Mesodermal cell (in vitro differentiated cells): Measurements from ENCODE around the gene NECAB3. TPM values are rescaled to one million over a fixed set of nuclear protein-coding genes. Genes with fewer than 3 reads are reported as not detected.

Experiments
- H3K27ac ChIP-seq: 2 replicates; pipeline ENCODE4 v1.7.0; 2013; ENCODE audit warnings: mild to moderate bottlenecking, low read depth, low read length, moderate library complexity; ENCODE audit not compliant: severe bottlenecking
- H3K36me3 ChIP-seq: 2 replicates; pipeline ENCODE4 v1.7.1; 2013; ENCODE audit warnings: mild to moderate bottlenecking, low read length, moderate library complexity; ENCODE audit not compliant: control insufficient read depth, insufficient read depth
- H3K4me1 ChIP-seq: one replicate; pipeline ENCODE4 v1.7.1; 2013; ENCODE audit warnings: mild to moderate bottlenecking, low read length; ENCODE audit not compliant: insufficient read depth, control insufficient read depth, poor library complexity, severe bottlenecking
- H3K4me3 ChIP-seq: 2 replicates; pipeline ENCODE4 v1.7.0; 2013; ENCODE audit warnings: low read length, control low read depth, mild to moderate bottlenecking; ENCODE audit not compliant: insufficient read depth, poor library complexity, severe bottlenecking; ENCODE audit errors: extremely low read depth
- H3K9me3 ChIP-seq: 2 replicates; pipeline ENCODE4 v1.7.1; 2013; ENCODE audit warnings: mild to moderate bottlenecking, low read length, moderate library complexity; ENCODE audit not compliant: control insufficient read depth
- WGBS, 2 experiments: methylation state at CpG; one replicate each; pipeline ENCODE4 v1.1.5; 2013; ENCODE audit warnings: missing lambda C conversion rate in 2 of 2; ENCODE audit not compliant: insufficient coverage in 2 of 2; 5-methylcytosine and 5-hydroxymethylcytosine counted together
- polyA plus RNA-seq, 2 experiments: library from polyadenylated mRNA; stranded (reverse); fragments of 50-300 nt; gene quantifications; one replicate each; pipeline ENCODE4 v1.2.3, GENCODE V29; 2013

The NECAB3 gene
- polyA plus RNA-seq (2013, experiment 1 of 2), result 29.1 TPM
- polyA plus RNA-seq (2013, experiment 2 of 2), result 27.1 TPM

- H3K9me3 ChIP-seq, result no peaks in the 10 kb centered on the region
- H3K36me3 ChIP-seq, result peaks cover 66% of the 10 kb centered on the region
- peak within 1 kb of the TSS; percentile 59 for H3K27ac ChIP-seq
- peak within 1 kb of the TSS; percentile 69 for H3K4me3 ChIP-seq
- H3K4me1 ChIP-seq, result peaks cover 23% of the 10 kb centered on the region
- 3 to 4% methylated on average over 63 to 68 of the region's 73 CpGs for WGBS, 2 experiments
Measured at GRCh38 chr20:33674294-33675135, at the start of gene NECAB3. TSS of gene NECAB3 (minus strand) at chr20:33674428. CDS start at chr20:33674352, 76 bp downstream.

GRCh38 chr20:33721391-33722140 lies 47.3 kb upstream of the NECAB3 start:
- no peaks in the 10 kb centered on the region for H3K36me3 ChIP-seq
- no peak overlapping the region for H3K27ac ChIP-seq
- H3K9me3 ChIP-seq, result no peaks in the 10 kb centered on the region
- WGBS, 2 experiments, result 94 to 100% methylated on average over 6 to 10 of the region's 11 CpGs
- no peaks in the 10 kb centered on the region for H3K4me1 ChIP-seq
- H3K4me3 ChIP-seq, result no peak overlapping the region

- Histone ChIP-seq H3K4me1 (no peaks in the 10 kb centered on the region), H3K27ac (no peak within 1 kb of the TSS), H3K4me3 (peak within 1 kb of the TSS; percentile 33), H3K9me3 (no peaks in the 10 kb centered on the region), H3K36me3 (no peaks in the 10 kb centered on the region)
- WGBS, 2 experiments, result 51 to 70% methylated on average over 39 to 46 of the region's 46 CpGs
Measured at GRCh38 chr20:33719989-33720709, 45.9 kb upstream of the NECAB3 start, which contains the start of gene PXMP4. TSS of gene PXMP4 (minus strand) at chr20:33720310. CDS start at chr20:33720207, 103 bp downstream.

GRCh38 chr20:33719277-33719988 lies 45.2 kb upstream of the NECAB3 start:
- 85 to 87% methylated on average over 12 to 13 of the region's 13 CpGs for WGBS, 2 experiments
- H3K36me3 ChIP-seq, result no peaks in the 10 kb centered on the region
- peak overlapping the region; percentile 33 for H3K4me3 ChIP-seq
- no peaks in the 10 kb centered on the region for H3K4me1 ChIP-seq
- H3K27ac ChIP-seq, result no peak overlapping the region
- no peaks in the 10 kb centered on the region for H3K9me3 ChIP-seq

- no peak overlapping the region for H3K27ac ChIP-seq
- WGBS, 2 experiments, result 80% methylated on average over 1 of the region's 2 CpGs; no CpG with 5 or more reads in 1 of the 2 experiments
- no peaks in the 10 kb centered on the region for H3K36me3 ChIP-seq
- H3K9me3 ChIP-seq, result no peaks in the 10 kb centered on the region
- no peaks in the 10 kb centered on the region for H3K4me1 ChIP-seq
- H3K4me3 ChIP-seq, result no peak overlapping the region
Measured at GRCh38 chr20:33716498-33716897, 42.3 kb upstream of the NECAB3 start.

- Histone ChIP-seq H3K4me3 (no peak overlapping the region), H3K36me3 (no peaks in the 10 kb centered on the region), H3K27ac (no peak overlapping the region), H3K4me1 (no peaks in the 10 kb centered on the region), H3K9me3 (no peaks in the 10 kb centered on the region)
- 90 to 94% methylated on average over 8 of the region's 10 CpGs for WGBS, 2 experiments
Measured at GRCh38 chr20:33713865-33714367, 39.7 kb upstream of the NECAB3 start.

- Histone ChIP-seq H3K36me3 (no peaks in the 10 kb centered on the region), H3K4me1 (no peaks in the 10 kb centered on the region), H3K4me3 (no peak overlapping the region), H3K27ac (no peak overlapping the region), H3K9me3 (no peaks in the 10 kb centered on the region)
- WGBS, 2 experiments, result 57% methylated on average over 1 of the region's 1 CpG
Measured at GRCh38 chr20:33711446-33711738, 37.2 kb upstream of the NECAB3 start.

- H3K4me1 ChIP-seq, result no peaks in the 10 kb centered on the region
- WGBS, 2 experiments, result 87% methylated on average over 10 to 12 of the region's 14 CpGs
Measured at GRCh38 chr20:33710681-33711445, 36.6 kb upstream of the NECAB3 start.

GRCh38 chr20:33709905-33710541 lies 35.8 kb upstream of the NECAB3 start:
- Histone ChIP-seq H3K4me1 (no peaks in the 10 kb centered on the region), H3K27ac (no peak overlapping the region), H3K4me3 (no peak overlapping the region), H3K36me3 (no peaks in the 10 kb centered on the region), H3K9me3 (no peaks in the 10 kb centered on the region)
- 90 to 98% methylated on average over 6 to 9 of the region's 16 CpGs for WGBS, 2 experiments

More at GRCh38 chr20:33710681-33711445, 36.6 kb upstream of the NECAB3 start:
- H3K9me3 ChIP-seq, result no peaks in the 10 kb centered on the region
- H3K36me3 ChIP-seq, result no peaks in the 10 kb centered on the region
- no peak overlapping the region for H3K27ac ChIP-seq
- no peak overlapping the region for H3K4me3 ChIP-seq
